Colonic mucosa (tissue), 4 donors: ENCODE data around the gene EML1. TPM values are rescaled to one million over a fixed set of nuclear protein-coding genes. Genes with fewer than 3 reads are reported as not detected.

Source experiments
- DNase-seq: peaks from one replicate; pipeline ENCODE4 v3.0.0-alpha.2; 2020
- H3K27ac ChIP-seq: fragments of 200-600 bp; one replicate; pipeline ENCODE4 v1.8.0; 2021
- H3K27me3 ChIP-seq: fragments of 200-600 bp; one replicate; pipeline ENCODE4 v1.8.0; 2021
- H3K36me3 ChIP-seq: fragments of 200-600 bp; one replicate; pipeline ENCODE4 v1.8.0; 2021
- H3K4me1 ChIP-seq: fragments of 200-600 bp; one replicate; pipeline ENCODE4 v1.8.0; 2021; ENCODE audit warnings: mild to moderate bottlenecking
- H3K4me3 ChIP-seq: fragments of 200-600 bp; one replicate; pipeline ENCODE4 v1.8.0; 2021
- H3K9ac ChIP-seq, 2 donors: one replicate each; pipeline ENCODE4 v1.7.0; 2013; ENCODE audit warnings: control low read depth in 2 of 2, low read depth in 2 of 2, low read length in 2 of 2
- H3K9me3 ChIP-seq: fragments of 200-600 bp; one replicate; pipeline ENCODE4 v1.8.0; 2021
- intact Hi-C: fragments of 100-400 bp; cut with DNase I; formaldehyde crosslinking; loops from one replicate; pipeline ENCODE4 v1.14.1; 2022
- total RNA-seq, 2 donors: library from RNA; stranded (reverse); fragmentation: NEBNext Ultra II Directional in 1 of 2; extraction: Animal tissue kit (Norgen Biotek cat#: 25700) in 1 of 2; gene quantifications; one replicate each; pipeline ENCODE4 v1.2.1, GENCODE V29; 2021
- TF ChIP-seq, protein P1 (sequence below): fragments of 200-600 bp; IDR thresholded peaks from one replicate; pipeline ENCODE4 v1.8.0; 2022; ENCODE audit warnings: antibody characterized with exemption, mild to moderate bottlenecking
- donor health status: healthy.
- donor health status: DM: no; HTN: no; CAD: no.
- donor health status: DM: no; HTN: no; CAD: no.

The EML1 gene
- total RNA-seq, 2 donors from 2014 or later = 3.6 to 14.2 TPM

DNA sequence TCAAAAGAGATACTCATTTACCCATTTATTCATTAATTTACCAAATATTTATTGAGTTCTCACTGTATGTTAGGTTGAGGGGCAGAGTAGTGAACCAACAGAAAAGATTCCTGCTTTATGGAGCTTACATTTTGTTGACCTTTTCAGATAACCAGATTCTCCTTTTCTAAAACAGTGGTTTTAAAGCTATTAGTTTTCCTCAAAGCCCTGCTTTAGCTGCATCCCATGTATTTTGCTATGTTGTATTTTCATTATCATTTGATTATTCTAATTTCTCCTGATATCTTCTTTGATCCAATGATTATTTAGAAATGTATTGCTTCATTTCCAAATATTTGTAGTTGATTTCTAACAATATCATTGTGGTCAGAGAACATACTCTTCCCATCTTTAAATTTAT is 53.6 kb downstream of the EML1 start:
- intact Hi-C loops = no loop called here

DNA sequence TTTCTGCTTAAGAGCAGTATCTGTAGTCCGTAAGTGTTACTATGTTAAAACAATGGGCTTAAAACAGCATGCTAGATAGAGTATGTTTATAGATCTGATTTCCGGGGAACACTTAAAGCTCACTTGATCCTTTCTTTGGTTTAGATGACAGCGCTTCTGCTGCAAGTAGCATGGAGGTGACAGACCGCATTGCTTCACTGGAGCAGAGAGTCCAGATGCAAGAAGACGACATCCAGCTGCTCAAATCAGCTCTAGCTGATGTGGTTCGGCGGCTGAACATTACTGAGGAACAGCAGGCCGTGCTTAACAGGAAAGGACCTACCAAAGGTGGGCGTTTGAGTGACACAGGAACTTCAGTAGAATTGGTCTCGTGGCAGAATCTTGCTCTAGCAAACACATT is 57.5 kb downstream of the EML1 start:
- no peak for DNase-seq
- Histone ChIP-seq H3K27me3 (no peaks in the 10 kb centered on the region), H3K4me1 (no peaks in the 10 kb centered on the region), H3K9me3 (no peaks in the 10 kb centered on the region), H3K9ac (no peak overlapping the region), H3K36me3 (no peaks in the 10 kb centered on the region), H3K4me3 (no peak overlapping the region), H3K27ac (no peak overlapping the region)
- TF ChIP-seq, protein P1, sequence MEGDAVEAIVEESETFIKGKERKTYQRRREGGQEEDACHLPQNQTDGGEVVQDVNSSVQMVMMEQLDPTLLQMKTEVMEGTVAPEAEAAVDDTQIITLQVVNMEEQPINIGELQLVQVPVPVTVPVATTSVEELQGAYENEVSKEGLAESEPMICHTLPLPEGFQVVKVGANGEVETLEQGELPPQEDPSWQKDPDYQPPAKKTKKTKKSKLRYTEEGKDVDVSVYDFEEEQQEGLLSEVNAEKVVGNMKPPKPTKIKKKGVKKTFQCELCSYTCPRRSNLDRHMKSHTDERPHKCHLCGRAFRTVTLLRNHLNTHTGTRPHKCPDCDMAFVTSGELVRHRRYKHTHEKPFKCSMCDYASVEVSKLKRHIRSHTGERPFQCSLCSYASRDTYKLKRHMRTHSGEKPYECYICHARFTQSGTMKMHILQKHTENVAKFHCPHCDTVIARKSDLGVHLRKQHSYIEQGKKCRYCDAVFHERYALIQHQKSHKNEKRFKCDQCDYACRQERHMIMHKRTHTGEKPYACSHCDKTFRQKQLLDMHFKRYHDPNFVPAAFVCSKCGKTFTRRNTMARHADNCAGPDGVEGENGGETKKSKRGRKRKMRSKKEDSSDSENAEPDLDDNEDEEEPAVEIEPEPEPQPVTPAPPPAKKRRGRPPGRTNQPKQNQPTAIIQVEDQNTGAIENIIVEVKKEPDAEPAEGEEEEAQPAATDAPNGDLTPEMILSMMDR = no peak
- intact Hi-C loops = no loop called here

More for the DNA sequence above, 53.6 kb downstream of the EML1 start:
- TF ChIP-seq, protein P1 = no peak
- Histone ChIP-seq H3K27me3 (no peaks in the 10 kb centered on the region), H3K4me1 (no peaks in the 10 kb centered on the region), H3K36me3 (no peaks in the 10 kb centered on the region), H3K9ac (no peak overlapping the region), H3K9me3 (no peaks in the 10 kb centered on the region), H3K27ac (no peak overlapping the region), H3K4me3 (no peak overlapping the region)
- no peak for DNase-seq

DNA sequence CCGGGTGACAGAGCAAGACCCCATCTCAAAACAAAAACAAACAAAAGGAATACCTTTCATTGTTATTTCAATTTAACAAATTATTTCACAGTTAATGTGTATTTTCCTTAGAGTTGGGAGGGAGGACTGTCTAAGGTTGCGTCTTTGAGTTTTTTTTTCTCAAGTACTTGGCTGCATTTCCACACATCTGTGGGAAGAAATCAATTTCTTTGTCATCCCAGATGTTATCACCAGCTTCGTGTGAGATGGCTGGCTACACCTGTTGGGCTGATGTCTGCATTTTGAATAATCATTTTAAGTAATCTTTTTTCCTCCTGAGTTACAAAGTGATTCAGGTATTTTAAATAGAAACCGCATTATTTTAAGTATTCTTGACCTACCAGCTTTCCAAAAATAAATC is 59.4 kb downstream of the EML1 start:
- TF ChIP-seq, protein P1 = no peak
- Histone ChIP-seq H3K4me3 (no peak overlapping the region), H3K27me3 (no peaks in the 10 kb centered on the region), H3K4me1 (no peaks in the 10 kb centered on the region), H3K9me3 (no peaks in the 10 kb centered on the region), H3K36me3 (no peaks in the 10 kb centered on the region), H3K9ac (no peak overlapping the region), H3K27ac (no peak overlapping the region)
- intact Hi-C loops = no loop called here
- no peak for DNase-seq

DNA sequence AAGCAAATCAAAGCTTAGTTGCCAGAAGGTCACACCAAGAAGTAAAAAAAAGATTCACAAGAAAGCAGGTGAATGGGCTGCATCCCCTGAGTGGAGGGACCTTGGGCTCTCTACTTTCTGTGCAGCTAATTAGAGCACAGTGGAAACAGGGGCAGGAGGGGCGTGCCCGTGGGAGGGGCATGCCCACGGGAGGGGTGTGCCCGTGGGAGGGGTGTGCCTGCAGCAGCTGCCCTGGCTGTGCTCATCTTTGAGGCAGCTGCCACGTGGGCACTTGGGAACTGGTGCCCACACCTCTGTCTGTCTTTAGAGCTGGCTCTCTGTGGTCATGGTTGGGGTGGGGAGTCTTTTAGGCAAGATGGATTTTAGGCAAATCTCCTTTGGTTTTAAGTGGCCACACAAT is 60.0 kb downstream of the EML1 start:
- H3K27ac ChIP-seq = no peak overlapping the region
- TF ChIP-seq, protein P1 = no peak
- no peaks in the 10 kb centered on the region for H3K27me3 ChIP-seq
- intact Hi-C loops = no loop called here
- no peak overlapping the region for H3K4me3 ChIP-seq
- no peak for DNase-seq
- H3K4me1 ChIP-seq = no peaks in the 10 kb centered on the region
- H3K9ac ChIP-seq = no peak overlapping the region
- no peaks in the 10 kb centered on the region for H3K9me3 ChIP-seq
- H3K36me3 ChIP-seq = no peaks in the 10 kb centered on the region

DNA sequence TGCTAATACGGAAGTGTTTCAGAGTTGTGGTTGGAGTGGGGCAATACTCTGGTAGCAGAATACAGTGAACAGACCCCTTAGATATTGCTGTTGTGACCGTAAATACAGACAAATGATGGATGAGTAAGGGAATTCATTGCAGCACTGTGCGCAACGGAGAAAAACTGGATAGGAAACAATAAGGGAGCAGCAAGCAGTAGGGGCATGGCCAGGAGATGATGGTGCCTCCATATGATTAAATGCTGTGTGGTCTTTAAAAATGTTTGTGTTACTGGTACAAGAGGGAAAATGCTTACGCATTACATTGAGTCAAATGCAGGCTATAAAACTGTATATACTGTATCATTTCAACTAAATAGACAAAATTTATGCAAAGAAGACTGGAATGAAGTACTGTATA is 61.6 kb downstream of the EML1 start:
- Histone ChIP-seq H3K27me3 (no peaks in the 10 kb centered on the region), H3K27ac (no peak overlapping the region), H3K36me3 (no peaks in the 10 kb centered on the region), H3K9me3 (no peaks in the 10 kb centered on the region), H3K4me3 (no peak overlapping the region), H3K9ac (no peak overlapping the region), H3K4me1 (no peaks in the 10 kb centered on the region)
- intact Hi-C loops = no loop called here
- DNase-seq = no peak
- TF ChIP-seq, protein P1 = no peak

DNA sequence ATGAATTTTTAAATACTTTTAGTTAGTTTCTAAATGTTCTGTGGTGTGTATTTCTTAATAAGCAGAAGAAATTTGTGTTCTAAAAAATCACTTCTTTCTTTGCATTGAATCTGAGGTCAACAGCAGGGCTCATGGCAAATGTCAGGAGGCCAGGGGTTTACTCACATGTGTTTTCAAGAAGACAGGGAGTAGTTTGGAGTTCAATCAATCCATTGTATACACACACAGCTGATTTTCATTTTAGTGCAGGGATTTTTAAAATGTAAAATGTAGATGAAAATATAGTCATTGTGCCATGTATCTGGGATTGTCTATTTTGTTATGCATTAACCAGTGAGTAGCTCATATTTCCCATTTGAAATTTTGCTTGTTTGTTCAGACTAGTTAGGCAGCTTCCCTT is 62.1 kb downstream of the EML1 start:
- no peaks in the 10 kb centered on the region for H3K36me3 ChIP-seq
- DNase-seq = no peak
- no peaks in the 10 kb centered on the region for H3K9me3 ChIP-seq
- H3K9ac ChIP-seq = no peak overlapping the region
- H3K27ac ChIP-seq = no peak overlapping the region
- no peak overlapping the region for H3K4me3 ChIP-seq
- H3K27me3 ChIP-seq = no peaks in the 10 kb centered on the region
- TF ChIP-seq, protein P1 = no peak
- no peaks in the 10 kb centered on the region for H3K4me1 ChIP-seq
- intact Hi-C loops = no loop called here
